EL (cell line): ENCODE results near the gene CPLX3.

ENCODE experiments used
- DNase-seq: peaks from one replicate; pipeline ENCODE4 v3.0.0-alpha.2; 2016

Gene CPLX3

DNA sequence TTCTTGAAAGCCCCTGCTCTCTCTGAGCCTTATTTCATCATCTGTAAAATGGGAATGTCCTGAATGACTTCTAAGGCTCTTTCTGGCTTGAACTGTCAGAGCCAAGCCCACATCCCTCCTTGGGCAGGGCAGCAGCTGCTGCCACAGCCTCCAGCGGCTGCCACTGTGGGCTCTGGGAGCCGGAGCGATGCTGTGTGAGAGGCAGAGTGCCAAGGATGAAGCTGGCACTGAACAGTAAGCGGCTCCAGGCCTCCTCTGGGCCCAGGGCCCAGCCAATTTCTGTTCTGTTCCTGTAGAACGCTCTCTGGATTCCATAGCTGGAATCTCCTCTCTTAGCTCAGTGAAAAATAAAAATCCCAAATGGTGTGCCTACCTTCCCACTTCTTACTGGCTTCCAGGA lies 4.4 kb downstream of the CPLX3 start:
- no peak for DNase-seq

DNA sequence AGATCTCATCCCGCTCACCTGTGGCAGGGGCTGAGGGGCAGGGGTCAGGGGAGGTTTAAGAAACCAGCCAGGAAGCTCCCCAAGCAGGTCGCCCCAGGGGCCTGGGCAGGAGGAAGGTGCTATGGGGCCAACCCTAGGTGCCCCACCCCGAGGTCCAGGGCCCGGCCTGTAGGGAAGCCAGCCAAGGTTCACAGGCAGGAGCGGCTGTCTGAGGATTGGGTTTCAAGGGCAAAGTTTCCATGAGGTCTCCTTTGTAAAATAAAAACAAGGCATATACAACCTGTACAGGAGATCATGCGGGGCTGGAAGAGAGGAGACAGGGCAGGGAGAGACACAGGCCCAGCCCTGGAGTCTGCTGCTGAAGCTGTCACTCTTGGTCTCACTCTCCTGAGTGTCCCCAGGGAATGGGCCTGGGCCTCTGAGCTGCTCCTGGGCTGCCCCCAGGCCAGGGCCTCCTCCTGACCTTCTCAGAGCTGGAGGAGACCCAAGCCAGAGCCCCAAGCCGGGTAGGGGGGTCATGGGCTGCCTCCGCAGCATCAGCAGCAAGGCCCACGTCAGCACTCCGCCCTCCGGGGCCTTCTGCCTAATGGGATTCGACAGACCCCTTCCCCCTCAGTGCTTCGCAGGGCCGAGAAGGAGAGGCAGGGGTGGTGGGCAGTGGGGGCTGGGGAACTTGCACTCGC lies 5.5 kb downstream of the CPLX3 start:
- no peak for DNase-seq

DNA sequence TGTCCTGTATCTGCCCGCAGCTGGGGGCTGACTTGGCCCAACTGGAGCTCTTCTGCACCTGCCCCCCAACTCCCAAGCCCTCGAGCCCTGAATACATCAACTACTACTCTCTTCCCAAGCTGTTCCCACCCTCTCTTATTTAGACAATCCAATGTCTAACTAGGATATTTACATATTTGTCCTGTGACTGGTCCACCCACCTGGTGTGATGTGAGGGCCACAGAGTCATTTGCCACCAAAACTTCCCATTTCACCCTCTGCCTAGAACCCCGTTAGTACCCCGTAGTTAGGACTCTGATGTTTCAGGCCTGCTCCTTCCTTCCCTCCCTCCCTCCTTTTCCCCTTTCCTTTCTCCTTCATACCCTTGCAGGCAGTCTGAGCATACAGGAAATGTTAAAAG lies 6.4 kb downstream of the CPLX3 start:
- DNase-seq = no peak

DNA sequence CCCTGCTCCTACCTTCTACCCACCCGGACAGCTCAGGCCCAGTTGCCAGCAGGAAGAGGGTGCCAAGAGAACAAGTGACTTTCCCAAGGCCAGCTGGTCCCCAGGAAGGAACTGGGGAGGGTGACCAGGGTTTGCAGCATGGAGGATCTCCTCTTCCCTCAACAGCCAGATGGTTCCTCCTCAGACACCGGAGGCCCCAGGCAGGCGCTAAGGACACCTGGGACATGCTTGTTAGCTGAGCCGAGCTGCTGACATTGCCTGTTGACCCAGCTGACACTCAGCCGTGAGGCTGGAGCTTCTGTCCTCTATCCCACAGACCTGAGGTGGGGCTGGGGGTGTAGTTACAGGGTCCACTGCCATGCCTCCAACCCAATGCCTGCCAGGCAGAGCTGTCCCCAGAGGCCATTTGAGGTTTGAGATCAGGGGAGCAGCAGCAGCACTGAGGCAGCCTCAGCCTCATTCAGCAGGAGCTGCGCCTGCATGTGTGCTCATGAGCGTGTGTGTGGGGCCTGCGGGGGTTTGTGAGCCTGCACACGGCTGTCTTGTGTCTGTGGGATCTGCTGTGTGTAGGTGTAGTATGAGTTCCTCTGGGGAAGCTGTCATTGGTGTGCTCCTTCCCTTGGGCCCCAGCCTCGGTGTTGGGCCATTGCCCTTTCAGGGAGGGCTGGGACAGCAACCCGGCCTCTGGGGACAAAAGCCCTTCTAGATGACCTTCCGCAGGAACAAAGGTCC lies 7.1 kb downstream of the CPLX3 start:
- no peak for DNase-seq

DNA sequence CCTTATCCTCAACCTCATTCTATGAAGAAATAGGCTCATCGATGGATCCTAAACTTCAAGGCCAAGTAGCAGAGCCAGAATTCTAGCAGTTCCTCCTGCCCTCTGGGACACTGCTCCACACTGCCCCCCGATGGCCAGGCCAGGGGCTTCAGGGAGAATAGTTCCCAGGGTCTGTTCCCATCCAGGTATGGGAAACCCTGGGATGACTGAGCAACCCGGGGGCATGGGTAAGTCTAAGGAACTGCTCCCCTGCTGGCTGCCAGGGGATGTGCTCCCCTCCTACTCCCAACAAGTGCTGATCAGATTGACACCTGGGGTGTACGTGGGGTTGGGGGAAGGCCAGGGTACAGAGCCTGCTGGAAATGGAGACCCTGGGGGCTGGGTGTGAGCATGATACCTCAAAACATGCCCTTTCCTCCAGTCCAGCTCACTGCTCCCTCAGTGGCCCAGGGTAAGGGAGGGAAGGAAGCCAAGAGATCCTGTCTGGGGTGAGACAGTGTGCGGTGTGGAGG lies 8.9 kb downstream of the CPLX3 start:
- DNase-seq = peak; percentile 68

DNA sequence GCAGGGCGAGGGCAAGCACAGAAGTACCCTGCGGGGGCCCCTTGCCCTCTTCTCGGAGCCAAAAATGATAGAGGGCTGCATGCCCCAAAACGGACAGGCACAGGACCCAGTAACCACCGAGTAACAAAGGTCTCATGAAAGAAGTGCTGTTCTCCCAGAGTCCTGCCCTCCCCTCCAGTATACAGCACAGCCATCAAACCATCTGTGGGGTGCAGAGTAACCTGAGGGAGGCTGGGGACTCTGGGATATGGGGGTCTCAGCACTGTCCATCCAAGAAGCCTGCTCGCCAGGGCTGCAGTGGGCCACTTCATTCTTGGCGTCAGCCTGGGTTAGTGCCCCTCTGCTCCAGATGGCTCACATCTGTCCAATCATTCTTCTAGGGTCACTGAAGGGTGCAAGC lies 10.4 kb downstream of the CPLX3 start:
- DNase-seq = no peak

DNA sequence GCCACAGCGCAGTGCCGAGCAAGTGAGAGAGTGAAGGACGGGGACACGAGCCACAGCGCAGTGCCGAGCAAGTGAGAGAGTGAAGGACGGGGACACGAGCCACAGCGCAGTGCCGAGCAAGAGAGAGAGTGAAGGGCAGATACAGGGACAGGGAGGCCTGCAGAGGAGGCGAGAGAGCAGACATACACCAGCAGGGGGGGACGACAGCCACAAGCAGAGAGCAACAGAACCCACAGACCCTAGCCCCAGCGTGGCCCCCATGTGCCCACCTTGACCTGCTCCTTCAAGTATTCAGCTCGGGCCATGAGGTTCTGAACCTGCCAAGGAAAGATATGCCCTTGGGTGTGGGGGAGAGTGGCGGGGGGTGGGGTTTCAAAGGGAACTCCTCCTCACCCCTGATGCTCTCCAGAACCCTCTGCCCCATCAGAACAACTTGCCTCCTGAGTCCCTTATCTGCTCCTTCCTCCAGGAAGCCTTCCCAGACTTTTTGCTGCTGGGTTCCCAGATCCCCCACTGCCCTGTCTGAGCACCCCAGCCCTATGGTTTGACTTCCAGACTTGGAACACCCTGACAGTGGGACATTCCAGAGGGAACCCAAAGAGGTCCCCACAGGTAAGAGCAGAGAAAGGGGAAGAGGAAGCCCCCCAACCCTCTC lies 11.2 kb downstream of the CPLX3 start:
- DNase-seq = no peak

DNA sequence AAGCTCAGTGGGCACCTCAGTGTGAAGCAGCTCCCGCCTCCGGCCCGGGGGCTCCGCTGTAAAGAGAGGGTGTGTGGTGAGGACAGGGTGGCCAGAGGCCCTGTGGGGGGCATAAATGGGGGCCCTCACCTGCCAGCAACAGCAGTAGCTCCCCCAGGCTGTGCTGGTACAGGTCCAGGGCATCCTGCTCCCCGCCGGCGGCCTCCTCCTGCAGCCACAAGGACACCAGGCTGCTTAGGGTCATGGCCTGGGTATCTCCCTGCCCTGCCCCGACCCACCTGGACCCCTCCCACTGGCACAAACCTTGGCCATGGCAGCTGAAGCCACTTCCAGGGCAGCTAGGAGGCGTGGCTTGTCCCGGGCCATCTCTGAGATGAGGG lies 11.7 kb downstream of the CPLX3 start:
- no peak for DNase-seq

DNA sequence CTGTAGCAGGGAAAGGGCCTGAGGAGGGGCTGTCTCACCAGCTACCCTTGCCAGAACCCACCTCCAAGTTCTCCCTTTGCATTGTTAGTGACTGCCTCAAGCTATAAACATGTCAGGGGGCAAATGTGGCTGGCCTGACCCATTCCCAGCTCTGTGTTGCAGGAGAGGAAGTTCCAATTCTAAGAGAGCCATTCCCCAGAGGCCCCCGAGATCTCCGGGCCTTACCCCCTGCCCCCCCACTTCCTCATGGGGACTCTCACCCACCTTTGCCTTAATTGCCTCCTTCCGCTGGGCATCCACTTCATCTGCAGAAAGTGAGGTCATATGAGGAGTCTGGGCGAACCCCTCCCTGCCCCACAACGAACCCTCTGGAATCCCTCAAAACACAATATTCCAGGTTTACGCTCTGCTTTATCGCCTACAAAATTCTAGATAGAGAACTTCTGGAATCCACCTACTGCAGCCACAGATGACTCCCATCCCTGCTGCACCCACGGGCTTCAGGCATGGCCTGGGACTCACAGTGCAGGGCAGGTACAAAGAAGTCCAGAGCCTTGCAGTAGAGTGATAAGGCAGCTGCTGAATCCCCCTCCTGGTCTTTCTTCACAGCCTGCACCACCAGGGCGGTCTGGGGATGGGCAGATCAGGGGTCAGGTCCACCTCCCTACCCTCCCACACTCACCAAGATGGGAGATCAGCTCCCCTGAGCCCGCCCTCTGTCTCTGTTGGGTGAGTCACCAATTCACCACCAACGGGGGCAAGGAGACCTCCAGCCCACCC lies 12.5 kb downstream of the CPLX3 start:
- no peak for DNase-seq

DNA sequence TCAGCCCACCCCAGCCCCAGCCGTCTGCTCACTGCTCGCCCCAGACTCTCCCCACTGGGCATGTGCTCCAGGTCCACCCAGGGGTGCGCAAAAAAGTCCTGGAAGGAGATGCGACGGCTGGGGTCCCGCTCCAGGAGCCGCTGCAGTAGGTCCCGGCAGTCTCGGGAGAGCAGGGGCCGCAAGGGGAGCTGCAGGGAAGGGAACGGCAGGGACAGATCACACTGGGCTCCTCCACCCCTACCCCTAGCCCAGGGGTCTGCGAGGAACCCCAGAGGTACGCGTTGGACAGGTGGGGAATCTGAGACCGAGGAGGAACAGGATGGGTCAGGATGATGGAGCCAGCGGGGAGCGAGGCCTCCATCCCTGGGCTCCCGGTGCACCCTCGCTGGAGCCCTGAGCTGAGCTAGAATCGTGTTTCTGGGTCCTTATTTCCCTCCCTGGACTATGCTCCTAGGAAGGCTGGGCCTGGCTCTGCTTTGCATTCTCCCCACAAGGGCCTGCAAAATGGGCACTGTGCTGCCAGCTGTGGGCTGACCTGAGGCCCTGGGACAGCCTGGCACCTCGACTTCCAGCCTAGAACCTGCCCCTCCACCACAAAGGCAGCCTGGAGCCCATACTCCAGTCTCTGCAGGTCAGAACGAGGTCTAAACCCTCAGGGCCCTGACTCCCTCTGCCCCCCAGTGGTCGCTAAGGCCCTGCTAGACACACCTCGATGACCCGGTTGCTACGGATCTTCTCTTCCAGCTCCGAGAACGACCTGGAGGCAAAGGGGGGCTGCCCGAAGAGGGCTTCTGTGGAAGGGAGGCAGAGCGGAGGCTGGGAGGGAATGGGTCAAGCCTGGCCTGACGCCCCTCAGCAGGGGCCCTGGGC lies 13.3 kb downstream of the CPLX3 start:
- DNase-seq = no peak

DNA sequence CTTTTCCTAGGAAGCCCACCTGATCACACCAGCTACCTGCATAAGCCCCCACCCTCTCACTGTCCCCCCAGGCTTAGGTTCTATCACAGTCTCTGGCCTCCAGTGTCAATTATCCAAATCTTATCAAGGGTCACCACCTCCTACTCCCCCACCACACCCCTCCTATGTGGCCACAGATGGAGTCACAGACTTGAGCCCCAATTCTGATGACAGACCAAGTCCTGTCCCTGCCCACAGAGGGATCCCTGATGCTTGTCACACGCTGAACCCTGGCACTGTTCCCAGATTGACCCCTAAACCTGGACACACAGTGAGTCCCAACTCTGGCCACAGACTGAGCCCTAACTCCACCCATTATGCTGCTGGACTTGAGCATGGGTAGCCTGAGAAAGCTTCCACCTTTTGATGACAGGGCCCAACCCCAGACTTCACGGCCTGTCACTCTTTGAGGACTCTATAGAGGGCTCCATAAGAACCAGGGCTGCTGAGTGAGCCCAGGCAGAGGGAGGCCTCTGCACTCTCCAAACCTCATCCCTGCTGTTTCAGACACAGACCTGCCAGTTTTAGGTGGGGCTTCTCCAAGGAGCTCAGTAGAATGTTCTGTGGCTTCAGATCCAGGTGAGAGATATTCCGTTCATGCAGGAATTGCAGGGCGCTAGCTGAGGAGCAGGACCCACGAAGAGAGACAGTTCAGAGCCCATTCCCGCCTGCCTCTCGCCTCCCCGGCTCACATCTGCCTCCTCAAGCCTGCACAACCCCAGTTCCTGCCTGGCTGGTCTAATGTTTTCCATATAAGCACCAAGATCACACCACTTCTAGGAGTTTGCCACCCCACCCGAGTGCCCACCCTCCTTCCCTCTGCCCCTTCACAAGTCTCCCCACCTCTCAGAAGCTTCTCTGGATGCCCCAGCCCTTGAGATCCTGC lies 14.7 kb downstream of the CPLX3 start:
- DNase-seq = no peak

DNA sequence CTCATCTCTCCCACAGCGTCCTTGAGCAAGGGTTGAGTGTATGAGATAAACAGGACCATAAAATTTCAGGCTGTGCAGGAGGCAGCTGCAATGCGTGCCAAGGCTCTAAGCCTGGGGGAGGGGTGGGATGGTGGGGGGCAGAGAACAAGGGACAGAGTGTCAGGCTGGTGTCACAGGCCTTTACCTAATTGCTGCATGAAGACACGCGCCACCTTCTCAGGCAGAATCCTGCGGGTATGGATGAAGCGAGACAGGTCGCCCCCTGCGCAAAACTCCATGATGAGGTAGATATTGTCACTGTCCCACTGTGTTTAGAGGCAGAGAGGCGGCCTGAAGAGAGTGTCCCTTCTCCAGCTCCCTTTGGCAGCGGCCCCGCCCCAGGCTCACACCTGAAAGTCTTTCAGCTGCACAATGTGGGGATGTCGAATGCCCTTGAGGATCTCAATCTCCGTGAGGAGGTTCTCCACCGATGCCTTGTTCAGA lies 15.5 kb downstream of the CPLX3 start:
- DNase-seq = no peak

DNA sequence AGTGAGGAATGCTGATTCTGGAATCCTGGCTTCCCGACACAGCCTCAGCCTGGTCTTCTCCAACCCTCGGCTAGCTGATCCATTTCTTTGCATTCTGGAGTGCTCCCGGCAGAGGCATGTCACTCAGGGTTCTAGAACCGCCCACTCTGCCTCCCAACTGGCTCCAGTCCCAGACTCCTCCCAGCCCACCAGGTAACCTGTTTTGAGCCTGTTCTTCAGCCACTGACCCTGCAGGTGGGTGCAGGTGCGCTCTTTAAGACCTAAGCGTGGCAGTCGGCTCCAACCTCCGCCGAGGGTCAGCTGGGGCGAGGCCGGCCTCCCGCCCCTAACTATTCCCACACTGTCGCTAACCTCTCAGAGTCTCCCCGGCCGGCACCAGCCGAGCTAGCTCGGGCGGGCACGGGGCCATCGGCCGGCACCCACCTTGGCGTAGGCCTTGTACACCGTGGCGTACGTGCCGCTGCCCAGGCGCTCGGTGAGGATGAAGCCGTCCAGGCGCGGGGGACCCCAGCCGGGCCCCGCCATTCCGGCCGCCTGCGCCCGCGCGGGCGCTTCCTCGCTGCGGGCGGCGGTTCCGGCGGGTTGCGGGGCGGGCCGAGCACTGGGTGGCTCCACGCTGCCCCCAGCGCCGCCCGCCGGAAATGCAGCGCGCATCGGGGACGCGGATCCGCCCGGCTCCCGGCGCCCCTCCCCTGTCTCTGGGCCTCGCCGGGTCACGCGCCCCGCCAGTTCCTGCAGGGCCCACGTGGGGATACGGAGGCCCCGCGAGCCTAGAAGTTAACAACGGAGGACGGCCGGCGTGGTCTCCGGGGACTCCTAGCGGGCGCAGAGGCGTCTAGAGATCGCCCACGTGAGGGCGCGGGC lies 16.4 kb downstream of the CPLX3 start, which contains the start of gene ULK3:
ULK3 (minus strand) TSS at position 576 of the 864 bp plus-strand sequence; CDS start at position 525, 51 bp downstream.
- peak; percentile 85 for DNase-seq

DNA sequence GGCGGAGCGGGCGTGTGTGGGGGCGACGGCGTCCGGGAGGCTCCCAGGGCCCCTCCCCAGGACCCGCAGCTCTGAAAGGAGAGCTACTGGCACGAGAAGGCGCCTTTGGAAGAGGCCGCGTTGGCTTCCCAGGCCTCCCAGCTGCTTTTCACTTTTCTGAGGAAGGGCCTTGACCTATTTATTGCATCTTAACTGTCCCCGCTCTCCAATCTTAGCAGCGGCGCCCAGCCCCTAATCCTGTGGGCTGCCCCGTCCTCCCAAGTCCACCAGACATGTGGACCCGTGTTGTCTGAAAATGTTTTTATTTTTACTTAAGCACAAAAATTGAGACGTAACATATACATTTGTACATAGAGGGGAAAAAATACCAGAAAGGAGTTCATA lies 17.0 kb downstream of the CPLX3 start:
- no peak for DNase-seq

DNA sequence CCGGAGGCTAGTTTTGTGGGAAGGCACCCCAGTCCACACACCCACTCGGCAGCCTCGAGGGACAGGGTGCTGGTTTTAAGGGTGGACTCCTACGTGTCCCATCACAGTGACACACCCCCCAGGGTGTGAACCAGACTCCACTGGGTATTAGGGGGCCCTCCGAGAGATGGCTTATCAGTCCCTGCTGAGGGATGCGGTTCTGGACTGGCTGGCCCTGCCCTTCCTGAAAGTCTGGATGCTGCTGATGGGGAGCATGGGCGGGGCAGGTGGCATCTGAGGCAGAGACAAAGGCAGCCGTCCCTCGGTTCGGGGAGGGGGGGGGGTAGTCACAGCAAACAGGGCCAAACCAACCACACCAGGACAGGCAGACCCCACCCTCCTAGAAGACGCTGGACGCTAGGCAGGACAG lies 17.5 kb downstream of the CPLX3 start:
- DNase-seq = no peak

DNA sequence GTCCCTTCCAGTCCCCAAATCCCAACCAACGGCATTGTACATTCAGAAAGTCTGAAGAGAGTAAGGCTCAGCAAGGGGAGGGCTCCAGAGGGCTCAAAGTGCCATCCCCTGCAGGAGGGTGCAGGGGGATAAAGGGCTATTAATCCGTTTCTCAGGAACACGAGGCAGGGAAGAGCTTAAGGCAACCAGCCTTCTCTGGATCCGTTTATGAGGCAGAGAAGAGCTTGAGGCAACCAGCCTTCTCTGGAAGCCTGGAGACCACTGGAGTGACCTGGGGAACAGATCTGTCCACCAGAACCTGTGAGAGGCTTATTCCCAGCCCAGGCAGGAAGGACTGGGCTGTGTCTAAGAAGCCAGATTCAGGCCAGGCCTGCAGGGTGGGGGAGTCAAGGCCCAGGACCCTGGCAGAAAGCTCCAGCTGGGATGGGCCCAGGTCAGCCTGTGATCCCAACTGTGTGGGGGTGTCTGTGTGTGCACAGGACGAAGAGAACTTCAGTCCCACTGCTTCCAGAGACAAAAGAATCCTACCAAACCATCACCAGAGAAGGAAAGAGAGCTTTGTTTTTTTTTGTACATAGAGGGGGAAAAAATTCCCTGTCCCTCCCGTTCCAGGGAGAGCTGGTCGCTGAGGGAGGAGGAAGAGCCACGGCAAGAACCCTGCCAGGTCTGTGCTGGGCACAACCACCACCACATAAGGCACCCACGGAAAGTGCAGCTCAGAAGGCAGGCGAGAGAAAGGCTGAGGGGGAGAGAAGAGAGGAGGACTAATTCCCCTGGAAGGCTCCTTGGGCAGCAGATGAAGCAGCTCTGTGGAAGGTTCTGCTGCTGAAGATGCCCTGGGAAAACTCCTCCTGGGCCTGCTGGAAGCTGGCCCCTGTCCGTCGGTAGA lies 18.1 kb downstream of the CPLX3 start:
- no peak for DNase-seq

DNA sequence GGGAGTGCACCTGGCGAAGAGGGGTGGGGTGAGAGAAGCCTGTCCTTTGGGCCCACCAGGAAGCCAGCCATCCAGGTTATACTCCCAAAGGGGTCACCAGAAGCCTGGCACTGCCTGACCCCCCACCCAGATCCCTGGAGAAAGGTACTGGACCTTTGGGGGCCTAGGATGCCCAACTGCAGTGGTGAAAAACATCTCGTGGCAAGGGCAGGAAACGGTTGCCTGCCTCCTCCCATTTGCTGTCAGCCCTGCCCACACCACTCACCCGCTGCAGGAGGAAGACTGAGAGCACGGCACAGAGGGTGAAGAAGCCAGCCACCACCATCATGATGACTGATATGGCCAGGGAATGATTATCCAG lies 18.8 kb downstream of the CPLX3 start:
- DNase-seq = no peak

DNA sequence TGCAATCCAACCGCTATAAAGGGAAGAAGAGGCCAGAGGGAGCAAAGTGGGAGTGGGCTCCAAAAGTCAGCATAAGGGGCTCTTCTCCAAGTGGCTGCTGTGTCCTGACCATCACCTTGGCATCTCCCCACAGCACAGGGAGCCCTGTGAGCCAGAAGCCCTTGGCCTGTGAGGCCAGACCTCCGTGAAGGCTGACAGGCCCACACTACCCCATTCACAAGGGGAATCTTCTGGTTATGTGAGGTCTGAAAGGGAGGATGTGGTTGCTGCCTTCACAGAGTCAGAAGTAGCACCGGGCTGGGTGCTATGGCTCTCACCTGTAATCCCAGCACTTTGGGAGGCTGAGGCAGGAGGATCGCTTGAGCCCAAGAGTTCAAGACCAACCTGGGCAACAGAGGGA lies 19.2 kb downstream of the CPLX3 start:
- DNase-seq = no peak

DNA sequence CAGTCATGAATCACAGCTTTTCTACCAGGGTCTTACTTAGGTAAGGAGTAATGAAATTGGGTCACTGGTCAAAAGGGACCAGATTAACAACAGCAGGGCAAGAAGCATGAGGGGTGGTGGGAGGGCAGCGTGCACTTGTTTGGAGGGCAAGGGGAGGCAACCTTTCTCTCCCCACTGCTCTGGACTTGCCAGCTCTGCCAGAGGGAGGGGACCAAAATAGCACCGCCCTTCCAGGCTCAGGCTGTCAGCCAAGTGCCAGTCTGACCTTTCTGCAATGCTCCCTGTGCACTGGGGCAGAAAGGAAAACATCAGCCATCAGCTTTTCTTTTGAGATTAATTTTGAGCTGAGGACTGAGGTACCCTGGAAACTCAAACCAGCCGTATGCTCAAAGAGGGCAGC lies 21.0 kb downstream of the CPLX3 start:
- DNase-seq = no peak
